Common myeloid progenitor, CD34-positive (primary cell): Measurements from ENCODE around the gene PLRG1. TPM values are rescaled to one million over a fixed set of nuclear protein-coding genes. Genes with fewer than 3 reads are reported as not detected.
A peak's percentile ranks its signal among the peaks of the same experiment; 100 is the strongest.
"Not testable (repeated sequence)": the region's sequence is repeated elsewhere in the genome, so short reads cannot be mapped to it uniquely, and the experiment has no call there.

Experiments used
- CTCF ChIA-PET: fragments of 350-600 bp; sonication (Branson Sonifier 250); formaldehyde crosslinking; loops from one replicate; lab custom pipeline; 2021; ENCODE audit warnings: antibody characterized with exemption; lab: Charles Lee
- POLR2A ChIA-PET: fragments of 350-600 bp; sonication (Branson Sonifier 250); formaldehyde crosslinking; loops from one replicate; lab custom pipeline; 2021; ENCODE audit warnings: antibody characterized with exemption; lab: Charles Lee
- DNase-seq, 3 donors: peaks; one replicate each; pipeline versions ENCODE4 v3.0.0 to v3.0.0-alpha.2; 2013
- H3K27ac ChIP-seq, 2 experiments: 1 replicate in 1 of 2; 2 replicates in 1 of 2; pipeline ENCODE4 v1.7.0; 2013; ENCODE audit warnings: inconsistent platforms in 2 of 2, low read length in 2 of 2, mild to moderate bottlenecking in 2 of 2, low read depth in 1 of 2, moderate library complexity in 1 of 2; ENCODE audit not compliant: severe bottlenecking in 2 of 2, insufficient read depth in 1 of 2, poor library complexity in 1 of 2
- H3K27me3 ChIP-seq, 5 experiments: replicated peaks in 2 of 5; 1 replicate in 3 of 5; 2 replicates in 2 of 5; pipeline versions ENCODE4 v1.6.1 to v1.7.0; 2013; ENCODE audit warnings: low read length in 4 of 5, mild to moderate bottlenecking in 2 of 5, moderate library complexity in 2 of 5, inconsistent platforms in 1 of 5; ENCODE audit not compliant: insufficient read depth in 5 of 5, control insufficient read depth in 4 of 5
- H3K36me3 ChIP-seq, 4 experiments: 1 replicate in 2 of 4; 2 replicates in 2 of 4; pipeline versions ENCODE4 v1.6.1 to v1.7.0; 2013; ENCODE audit warnings: low read length in 3 of 4, control low read depth in 1 of 4, mild to moderate bottlenecking in 1 of 4; ENCODE audit not compliant: control insufficient read depth in 4 of 4, insufficient read depth in 4 of 4
- H3K4me1 ChIP-seq, 4 experiments: 1 replicate in 3 of 4; 2 replicates in 1 of 4; pipeline versions ENCODE4 v1.6.1 to v1.7.1; 2013; ENCODE audit warnings: low read length in 3 of 4, mild to moderate bottlenecking in 3 of 4, control low read depth in 1 of 4, inconsistent platforms in 1 of 4, moderate library complexity in 1 of 4; ENCODE audit not compliant: control insufficient read depth in 4 of 4, insufficient read depth in 4 of 4; ENCODE audit errors: control extremely low read depth in 1 of 4
- H3K4me3 ChIP-seq, 7 experiments: 1 replicate in 4 of 7; 2 replicates in 3 of 7; pipeline versions ENCODE4 v1.5.1 to v1.7.0; 2013; ENCODE audit warnings: mild to moderate bottlenecking in 7 of 7, low read length in 6 of 7, moderate library complexity in 6 of 7, inconsistent platforms in 2 of 7, low read depth in 2 of 7, control low read depth in 1 of 7; ENCODE audit not compliant: insufficient read depth in 4 of 7, control insufficient read depth in 1 of 7; ENCODE audit errors: extremely low read depth in 1 of 7
- H3K9me3 ChIP-seq, 5 experiments: 1 replicate in 4 of 5; 2 replicates in 1 of 5; pipeline versions ENCODE4 v1.6.1 to v1.7.1; 2013; ENCODE audit warnings: low read length in 4 of 5, mild to moderate bottlenecking in 2 of 5, inconsistent platforms in 1 of 5, low read depth in 1 of 5, moderate library complexity in 1 of 5; ENCODE audit not compliant: control insufficient read depth in 4 of 5, insufficient read depth in 2 of 5; ENCODE audit errors: control extremely low read depth in 1 of 5
- WGBS: methylation state at CpG from one replicate; pipeline ENCODE4 v1.1.5; 2013; ENCODE audit not compliant: insufficient coverage; 5-methylcytosine and 5-hydroxymethylcytosine counted together
- polyA plus RNA-seq: library from polyadenylated mRNA; unstranded; fragments of 120-200 nt; gene quantifications from one replicate; pipeline ENCODE4 v1.2.1, GENCODE V29; 2013

Gene PLRG1
- polyA plus RNA-seq, result 54.4 TPM

DNA sequence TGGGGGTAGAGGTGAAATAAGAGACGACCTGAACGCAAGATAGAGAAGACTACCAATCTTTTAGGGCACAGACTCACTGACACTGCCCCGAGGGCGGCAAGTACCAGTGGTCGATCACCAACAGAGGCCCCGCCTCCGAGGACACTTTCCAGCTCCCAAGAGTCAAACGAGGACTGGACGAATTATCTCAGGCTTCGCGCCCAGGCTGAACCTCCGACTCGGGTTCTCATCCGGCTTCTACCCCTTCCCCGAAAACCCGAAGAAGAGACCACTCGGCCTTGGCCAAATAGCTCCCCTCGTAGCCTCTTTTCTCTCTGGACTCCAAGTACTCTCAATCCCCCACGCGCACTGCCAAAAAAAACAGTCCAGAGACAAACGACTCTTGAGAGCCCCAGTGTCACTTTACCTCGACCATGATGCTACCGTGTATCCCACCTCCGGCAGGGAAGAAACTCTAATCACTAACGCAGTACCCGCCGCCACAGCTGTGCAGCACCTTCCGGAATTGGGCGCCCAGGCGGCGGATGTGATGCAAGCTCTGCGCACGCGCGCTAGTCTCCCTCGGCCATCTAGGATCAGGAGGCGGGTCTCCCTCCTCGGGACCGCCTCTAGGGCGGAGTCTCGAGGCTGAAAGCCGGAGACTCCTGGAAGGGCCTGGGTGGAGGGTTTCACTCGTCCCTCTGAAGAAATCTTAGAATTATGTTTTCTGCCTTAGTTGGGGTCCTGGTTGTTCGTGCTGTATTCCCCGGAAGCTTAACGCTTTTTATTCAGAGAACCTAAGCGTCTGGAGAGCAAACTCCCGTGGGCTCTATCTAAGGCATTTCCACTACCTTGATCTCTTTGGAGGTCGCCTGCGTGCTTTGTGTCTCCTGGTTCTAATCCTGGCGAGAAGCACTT, at the start of gene PLRG1:
PLRG1 (minus strand) TSS at position 507 of the 897 bp plus-strand sequence; CDS start at position 415, 92 bp downstream.
- Histone ChIP-seq H3K4me1 (peaks cover 8 to 20% (median 12%) of the 10 kb centered on the region in 4 experiments), H3K9me3 (no peaks in the 10 kb centered on the region), H3K27ac (peak within 1 kb of the TSS; percentile 80 to 83), H3K27me3 (no peaks in the 10 kb centered on the region), H3K4me3 (peak within 1 kb of the TSS; percentile 79 to 99 (median 92)), H3K36me3 (peaks cover 4 to 22% (median 12%) of the 10 kb centered on the region in 4 experiments)
- under 1% methylated on average over 46 of the region's 51 CpGs for WGBS
- ChIA-PET POLR2A (no interaction called here), CTCF (interaction anchor here (0.8 to 17.7 kb wide), 11 partner anchors 9 to 137 kb away, joined by 3 to 495 read pairs (median 3); partner anchors contain the start of gene FGG)
- DNase-seq, result peak; percentile 94 to 98 (median 96)

DNA sequence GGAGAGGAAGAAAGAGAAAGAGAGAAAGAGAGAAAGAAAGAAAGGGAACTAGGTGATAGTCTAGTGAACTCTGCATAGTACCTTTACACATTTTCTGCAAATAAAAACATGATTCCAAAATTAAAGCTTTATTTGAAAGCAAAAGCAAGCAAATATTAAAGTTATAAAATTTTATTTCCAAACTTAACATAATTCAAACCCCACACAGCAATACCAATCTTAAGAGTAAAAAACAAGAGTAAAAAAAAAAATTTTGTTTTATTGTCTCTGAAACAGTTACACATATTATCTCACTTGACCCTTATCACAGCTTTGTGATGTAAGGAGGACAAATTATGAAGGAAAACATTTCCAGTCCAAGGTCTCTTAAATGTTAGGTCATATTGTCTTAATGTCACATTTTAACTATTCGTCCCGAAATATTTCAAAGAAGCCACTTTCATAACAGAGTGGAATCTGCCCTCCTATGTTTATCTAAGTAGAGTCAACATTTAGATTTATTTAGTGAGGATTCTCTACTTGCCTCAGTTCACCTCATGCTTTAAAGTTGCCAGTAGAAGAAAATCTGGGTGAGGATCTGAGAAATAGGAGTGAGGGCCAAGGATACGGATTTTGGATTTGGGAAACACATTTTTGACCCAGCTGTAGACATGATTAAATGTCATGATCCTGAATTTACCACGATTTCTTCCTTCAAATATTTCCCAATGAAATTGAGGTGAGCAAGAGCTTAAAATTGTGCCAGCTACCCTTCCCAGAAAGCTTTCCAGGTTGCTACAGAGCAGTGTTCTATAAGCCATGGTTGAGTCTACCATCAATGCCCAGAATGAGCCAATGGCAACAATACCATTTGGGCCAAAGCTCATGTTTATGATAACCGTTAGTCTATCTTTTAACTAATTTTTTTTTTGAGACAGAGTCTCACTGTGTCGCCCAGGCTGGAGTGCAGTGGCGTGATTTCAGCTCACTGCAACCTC, 47.9 kb upstream of the PLRG1 start:
- ChIA-PET POLR2A (no interaction called here), CTCF (interaction anchor here (0.8 to 1.2 kb wide), 2 partner anchors 17 to 39 kb away, joined by 3 to 4 read pairs; no protein-coding TSS in a partner anchor)
- WGBS, result 100% methylated on average over 5 of the region's 7 CpGs
- DNase-seq, result no peak
- H3K27ac ChIP-seq, result no peak overlapping the region
- no peaks in the 10 kb centered on the region for H3K4me1 ChIP-seq
- no peaks in the 10 kb centered on the region for H3K27me3 ChIP-seq
- no peaks in the 10 kb centered on the region for H3K9me3 ChIP-seq
- H3K4me3 ChIP-seq, result no peak overlapping the region
- no peaks in the 10 kb centered on the region for H3K36me3 ChIP-seq

DNA sequence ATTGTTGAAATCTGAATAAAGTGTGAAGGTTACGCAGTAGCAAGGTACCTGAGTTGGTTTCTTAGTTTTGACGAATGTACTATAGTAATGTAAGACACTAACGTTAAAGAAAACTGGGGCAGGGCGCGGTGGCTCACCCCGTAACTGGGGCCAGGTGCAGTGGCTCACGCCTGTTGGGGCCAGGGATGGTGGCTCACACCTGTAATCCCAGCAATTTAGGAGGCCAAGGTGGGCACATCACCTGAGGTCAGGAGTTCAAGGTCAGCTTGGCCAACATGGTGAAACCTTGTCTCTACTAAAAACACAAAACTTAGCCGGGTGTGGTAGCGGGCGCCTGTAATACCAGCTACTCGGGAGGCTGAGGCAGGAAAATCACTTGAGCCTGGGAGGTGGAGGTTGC, 47.1 kb upstream of the PLRG1 start:
- POLR2A ChIA-PET, DNase-seq, H3K4me1 ChIP-seq, H3K36me3 ChIP-seq, H3K27ac ChIP-seq, H3K27me3 ChIP-seq, H3K9me3 ChIP-seq, H3K4me3 ChIP-seq: not testable (repeated sequence)
- 98% methylated on average over 11 of the region's 11 CpGs for WGBS
- CTCF ChIA-PET, result interaction anchor here (1.2 kb wide), 1 partner anchor 38 kb away, joined by 3 read pairs; no protein-coding TSS in a partner anchor

DNA sequence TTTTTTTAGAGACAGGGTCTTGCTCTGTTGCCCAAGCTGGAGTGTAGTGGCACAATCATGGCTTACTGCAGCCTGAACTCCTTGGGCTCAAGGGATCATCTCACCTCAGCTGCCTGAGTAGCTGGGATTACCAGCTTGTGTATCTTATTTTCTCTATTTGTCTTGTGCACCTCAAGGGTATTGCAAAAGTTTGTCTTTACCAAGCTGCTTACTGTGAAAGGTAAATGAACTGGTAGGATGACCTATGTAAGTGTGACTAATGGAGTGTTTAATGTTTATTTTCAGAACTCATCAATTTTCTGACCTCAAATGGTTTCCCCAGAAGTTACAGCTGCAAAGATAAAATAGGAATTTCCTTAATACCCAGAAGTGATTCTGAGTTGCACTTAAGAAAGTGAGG, 45.6 kb upstream of the PLRG1 start:
- no peak overlapping the region for H3K4me3 ChIP-seq
- H3K36me3 ChIP-seq, result no peaks in the 10 kb centered on the region
- ChIA-PET POLR2A (no interaction called here), CTCF (interaction anchor here (1.0 to 2.7 kb wide), 4 partner anchors 17 to 37 kb away, joined by 3 to 6 read pairs (median 4); partner anchors contain the start of gene FGG)
- DNase-seq, result no peak
- H3K27me3 ChIP-seq, result no peaks in the 10 kb centered on the region
- H3K9me3 ChIP-seq, result no peaks in the 10 kb centered on the region
- no peak overlapping the region for H3K27ac ChIP-seq
- no peaks in the 10 kb centered on the region for H3K4me1 ChIP-seq

DNA sequence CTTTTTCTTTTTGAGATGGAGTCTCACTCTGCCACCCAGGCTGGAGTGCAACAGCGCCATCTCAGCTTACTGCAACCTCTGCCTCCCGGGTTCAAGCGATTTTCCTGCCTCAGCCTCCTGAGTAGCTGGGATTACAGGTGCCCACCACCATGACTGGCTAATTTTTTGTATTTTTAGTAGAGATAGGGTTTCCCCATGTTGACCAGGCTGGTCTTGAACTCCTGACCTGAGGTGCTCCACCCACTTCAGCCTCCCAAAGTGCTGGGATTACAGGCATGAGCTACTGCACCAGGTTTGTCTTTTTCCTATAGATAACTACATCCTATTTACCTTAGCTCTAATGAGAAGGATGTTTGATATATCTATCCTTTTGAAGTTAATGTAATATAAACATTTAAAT, 44.1 kb upstream of the PLRG1 start:
- DNase-seq, H3K4me3 ChIP-seq, H3K9me3 ChIP-seq, H3K4me1 ChIP-seq, POLR2A ChIA-PET, H3K27ac ChIP-seq, H3K27me3 ChIP-seq, H3K36me3 ChIP-seq: not testable (repeated sequence)
- CTCF ChIA-PET, result interaction anchor here (1.2 to 2.7 kb wide), 6 partner anchors 9 to 35 kb away, joined by 3 to 6 read pairs (median 6); partner anchors contain the start of gene FGG
- WGBS, result 100% methylated on average over 1 of the region's 3 CpGs

DNA sequence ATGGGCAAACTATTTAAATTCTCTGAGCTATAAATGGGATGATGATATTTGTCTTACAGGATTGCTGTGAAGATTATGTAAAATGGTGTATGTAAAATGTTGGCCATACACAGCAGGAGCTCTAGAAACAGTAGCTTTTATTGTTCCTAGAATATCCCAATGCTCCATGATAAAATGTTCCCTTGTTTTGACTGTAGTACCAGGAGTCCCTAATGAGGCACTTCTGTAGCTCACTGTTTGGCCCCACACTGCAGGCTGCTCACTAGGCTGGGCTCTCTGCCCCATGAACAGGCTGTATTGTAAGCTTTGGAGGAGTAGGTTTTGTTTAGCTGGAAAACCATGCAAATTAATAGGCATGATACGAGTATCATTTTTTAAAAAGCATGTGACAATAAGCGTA, 43.7 kb upstream of the PLRG1 start:
- Histone ChIP-seq H3K9me3 (no peaks in the 10 kb centered on the region), H3K27ac (no peak overlapping the region), H3K36me3 (no peaks in the 10 kb centered on the region), H3K4me3 (no peak overlapping the region), H3K4me1 (no peaks in the 10 kb centered on the region), H3K27me3 (no peaks in the 10 kb centered on the region)
- POLR2A ChIA-PET, result no interaction called here
- CTCF ChIA-PET, result interaction anchor here (1.2 to 2.7 kb wide), 7 partner anchors 10 to 35 kb away, joined by 3 to 8 read pairs (median 6); partner anchors contain the start of gene FGG
- 100% methylated on average over 2 of the region's 2 CpGs for WGBS
- no peak for DNase-seq
